ENCODE measurements around the gene EPS8.

EPS8 gene

GRCh38 chr12:15712823-15713660, 76.1 kb downstream of the EPS8 start:
- no peak for DNase-seq

- DNase-seq, result no peak
Measured at GRCh38 chr12:15712160-15712559, 77.0 kb downstream of the EPS8 start.

GRCh38 chr12:15710860-15711510, 78.2 kb downstream of the EPS8 start:
- DNase-seq, result no peak

GRCh38 chr12:15709551-15709950, 79.6 kb downstream of the EPS8 start:
- DNase-seq, result no peak

GRCh38 chr12:15708396-15709076, 80.7 kb downstream of the EPS8 start:
- DNase-seq, result no peak

- no peak for DNase-seq
Measured at GRCh38 chr12:15707516-15708199, 81.5 kb downstream of the EPS8 start.

- no peak for DNase-seq
Measured at GRCh38 chr12:15706010-15706676, 83.0 kb downstream of the EPS8 start.

- no peak for DNase-seq
Measured at GRCh38 chr12:15705606-15706005, 83.6 kb downstream of the EPS8 start.

- no peak for DNase-seq
Measured at GRCh38 chr12:15702276-15702675, 86.9 kb downstream of the EPS8 start.

GRCh38 chr12:15701631-15702156, 87.5 kb downstream of the EPS8 start:
- no peak for DNase-seq

GRCh38 chr12:15701206-15701605, 88.0 kb downstream of the EPS8 start:
- peak; percentile 74 for DNase-seq

GRCh38 chr12:15700595-15700994, 88.6 kb downstream of the EPS8 start:
- peak; percentile 82 for DNase-seq

- DNase-seq, result no peak
Measured at GRCh38 chr12:15699886-15700285, 89.3 kb downstream of the EPS8 start.

GRCh38 chr12:15698377-15698871, 90.8 kb downstream of the EPS8 start:
- DNase-seq, result peak; percentile 25

- DNase-seq, result no peak
Measured at GRCh38 chr12:15697201-15697600, 92.0 kb downstream of the EPS8 start.

GRCh38 chr12:15693228-15693911, 95.8 kb downstream of the EPS8 start:
- DNase-seq, result no peak

GRCh38 chr12:15691388-15691787, 97.8 kb downstream of the EPS8 start:
- no peak for DNase-seq

GRCh38 chr12:15690320-15690719, 98.9 kb downstream of the EPS8 start:
- no peak for DNase-seq

GRCh38 chr12:15689751-15690191, 99.4 kb downstream of the EPS8 start:
- no peak for DNase-seq

- DNase-seq, result peak; percentile 29
Measured at GRCh38 chr12:15688838-15689625, 100.2 kb downstream of the EPS8 start.

Measured in hematopoietic multipotent progenitor cell treated with erythropoietin and hydrocortisone succinate and interleukin-3 and kit ligand, for 6 days (in vitro differentiated cells).